HG02943 (cell line): ENCODE measurements around the gene KCNJ6.

Experiments
- ATAC-seq: cut with Tn5 transposase; IDR thresholded peaks from one replicate; pipeline ENCODE4 v1.9.1; 2021; ENCODE audit warnings: mild to moderate bottlenecking, low read depth, moderate library complexity; ENCODE audit not compliant: unreplicated experiment

Gene KCNJ6

GRCh38 chr21:37561941-37562919, 354.0 kb downstream of the KCNJ6 start:
- ATAC-seq = no peak

- no peak for ATAC-seq
These were observed 354.8 kb downstream of the KCNJ6 start for GRCh38 chr21:37561506-37561905.

GRCh38 chr21:37560385-37560784, 355.9 kb downstream of the KCNJ6 start:
- no peak for ATAC-seq

- ATAC-seq = no peak
These were observed 357.5 kb downstream of the KCNJ6 start for GRCh38 chr21:37558676-37559211.
